SK-N-SH (cell line): Measurements from ENCODE around the gene GARNL3.

Experiments used
- EP300 ChIP-seq, 2 experiments: IDR thresholded peaks; 2 replicates each; pipeline versions ENCODE4 v1.4.0 to v1.6.1; 2012; ENCODE audit warnings: borderline replicate concordance in 1 of 2, low read depth in 1 of 2, low read length in 1 of 2
- EZH2phosphoT487 ChIP-seq: fragments of 200-600 bp; sonication (generic); IDR thresholded peaks from 2 replicates; pipeline ENCODE4 v1.6.1; 2017; ENCODE audit warnings: low read depth, mixed run types, mild to moderate bottlenecking, antibody characterized with exemption, moderate library complexity, borderline replicate concordance
- IRF3 ChIP-seq: fragments of 150-350 bp; IDR thresholded peaks from 2 replicates; pipeline ENCODE4 v1.6.1; 2016; ENCODE audit warnings: mild to moderate bottlenecking, low read depth, low read length
- RCOR1 ChIP-seq: fragments of 150-350 bp; IDR thresholded peaks from 2 replicates; pipeline ENCODE4 v1.6.1; 2017; ENCODE audit warnings: antibody characterized with exemption, low read length
- SMC3 ChIP-seq: IDR thresholded peaks from 2 replicates; pipeline ENCODE4 v1.6.1; 2012; ENCODE audit warnings: low read depth, low read length, improper control_type of control experiment

- TF ChIP-seq IRF3: no peak
- no peak for TF ChIP-seq EP300 (IDR thresholded peaks at IDR 0.05; ENCODE audit: borderline replicate concordance in 1 of 2, low read depth in 1 of 2, low read length in 1 of 2)
- no peak for TF ChIP-seq RCOR1
- TF ChIP-seq EZH2phosphoT487: no peak
- TF ChIP-seq SMC3: no peak
These were observed 38.6 kb upstream of the GARNL3 start for GRCh38 chr9:127225801-127226625.
